Measurements from ENCODE around the gene IPO8.

The IPO8 gene

DNA sequence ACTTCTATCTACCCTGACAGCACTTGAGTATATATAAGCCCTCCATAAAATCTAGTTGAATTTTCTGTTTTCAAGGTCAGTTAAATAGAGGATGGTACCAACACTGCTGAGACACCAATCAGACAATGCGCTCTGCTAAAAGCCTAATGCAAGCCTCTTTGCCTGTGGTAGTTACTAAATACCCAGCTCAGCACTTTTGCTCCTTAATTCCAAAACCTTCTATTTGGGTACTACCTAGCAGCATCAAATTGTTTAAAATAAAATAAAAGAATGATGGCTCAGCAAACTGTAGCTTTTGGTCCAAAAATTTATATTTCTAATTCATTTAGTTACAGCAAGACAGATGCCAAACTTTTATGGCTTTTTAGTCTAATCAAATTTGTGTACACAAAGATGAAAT, 107.9 kb downstream of the IPO8 start:
- Histone ChIP-seq H3K27ac (no peak overlapping the region), H3K36me3 (ENCODE audit: insufficient read depth, low read length) (no peaks in the 10 kb centered on the region), H3K9ac (ENCODE audit: insufficient read length) (no peak overlapping the region), H3K4me3 (no peak overlapping the region), H3K9me3 (ENCODE audit: low read depth, low read length) (no peaks in the 10 kb centered on the region)
- DNase-seq (ENCODE audit: low read depth, low spot score): no peak
- no peak for TF ChIP-seq EZH2 (IDR thresholded peaks at IDR 0.05)
- TF ChIP-seq FOXP2 (optimal IDR thresholded peaks at IDR 0.05; ENCODE audit: control extremely low read depth, extremely low read length, insufficient read depth): no peak
- no peak for TF ChIP-seq POLR2AphosphoS5 (IDR thresholded peaks at IDR 0.05; ENCODE audit: borderline replicate concordance, low read depth, low read length)

DNA sequence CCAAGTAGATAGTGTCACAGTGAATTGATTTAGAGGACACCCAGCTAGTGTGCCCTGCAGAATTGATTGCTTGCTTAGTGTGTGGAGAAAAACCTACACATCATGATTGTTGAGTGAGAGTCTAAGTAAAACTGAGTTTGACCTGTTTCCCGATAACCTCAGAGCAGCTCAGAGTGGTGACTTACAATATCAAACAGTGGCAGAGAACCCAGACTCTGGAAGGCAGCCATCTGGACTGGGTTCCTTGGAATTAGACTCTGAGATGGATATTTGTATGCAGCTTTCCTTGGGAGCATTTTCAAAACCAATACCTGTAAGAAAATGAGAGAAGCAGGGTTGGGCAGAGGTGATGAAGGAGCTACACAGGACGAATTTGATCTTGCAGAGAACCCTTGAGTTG, 109.8 kb downstream of the IPO8 start:
- no peak overlapping the region for H3K27ac ChIP-seq
- no peaks in the 10 kb centered on the region for H3K36me3 ChIP-seq (ENCODE audit: insufficient read depth, low read length)
- no peak overlapping the region for H3K9ac ChIP-seq (ENCODE audit: insufficient read length)

DNA sequence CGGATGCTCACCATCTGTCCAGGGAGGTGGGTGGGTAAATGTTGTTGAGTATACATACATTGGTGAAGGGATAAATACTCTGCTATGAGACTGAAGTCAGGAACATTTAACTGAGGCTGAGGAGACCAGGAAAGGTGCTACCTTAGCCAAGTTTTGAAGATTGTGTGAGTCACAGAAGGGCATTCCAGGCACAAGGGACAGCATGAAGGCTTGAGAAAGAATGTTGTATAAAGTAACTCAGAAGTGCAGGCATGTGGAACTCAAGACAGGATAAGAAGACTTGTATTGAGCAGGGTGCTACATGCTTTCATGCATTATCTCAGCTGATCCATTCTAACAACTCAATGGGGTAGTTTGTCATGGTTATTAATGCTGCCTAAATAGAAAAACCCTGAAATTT, 112.7 kb downstream of the IPO8 start:
- H3K36me3 ChIP-seq (ENCODE audit: insufficient read depth, low read length): no peaks in the 10 kb centered on the region
- no peak overlapping the region for H3K9ac ChIP-seq (ENCODE audit: insufficient read length)
- no peaks in the 10 kb centered on the region for H3K9me3 ChIP-seq (ENCODE audit: low read depth, low read length)
- DNase-seq (ENCODE audit: low read depth, low spot score): no peak
- H3K27ac ChIP-seq: no peak overlapping the region
- TF ChIP-seq POLR2AphosphoS5 (IDR thresholded peaks at IDR 0.05; ENCODE audit: borderline replicate concordance, low read depth, low read length) (no peak), EZH2 (IDR thresholded peaks at IDR 0.05) (no peak)
- no peak overlapping the region for H3K4me3 ChIP-seq

More for the DNA sequence above, 109.8 kb downstream of the IPO8 start:
- DNase-seq (ENCODE audit: low read depth, low spot score): no peak
- H3K9me3 ChIP-seq (ENCODE audit: low read depth, low read length): no peaks in the 10 kb centered on the region
- no peak overlapping the region for H3K4me3 ChIP-seq
- TF ChIP-seq FOXP2 (optimal IDR thresholded peaks at IDR 0.05; ENCODE audit: control extremely low read depth, extremely low read length, insufficient read depth) (no peak), POLR2AphosphoS5 (IDR thresholded peaks at IDR 0.05; ENCODE audit: borderline replicate concordance, low read depth, low read length) (no peak), EZH2 (IDR thresholded peaks at IDR 0.05) (no peak)

DNA sequence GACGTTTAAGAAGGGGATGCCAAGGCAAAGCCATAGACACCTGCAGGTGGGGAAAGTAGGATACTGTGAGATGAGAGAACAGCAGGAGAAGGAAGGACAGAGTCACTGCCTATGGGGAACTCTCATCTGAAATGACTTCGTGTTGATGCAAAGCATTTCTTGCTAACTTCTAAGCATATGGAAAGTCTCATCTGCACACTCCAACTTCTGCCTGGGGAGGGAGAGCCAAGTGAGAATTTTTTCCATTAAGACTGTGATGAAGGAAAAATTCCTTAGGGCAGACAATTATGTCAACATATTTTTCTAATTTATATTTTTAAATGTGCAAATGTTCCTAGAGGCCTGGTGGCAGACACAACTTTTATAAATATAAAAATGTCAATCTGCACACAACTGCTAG, 115.3 kb downstream of the IPO8 start:
- no peak overlapping the region for H3K4me3 ChIP-seq

More for the DNA sequence above, 115.3 kb downstream of the IPO8 start:
- no peak for TF ChIP-seq FOXP2 (optimal IDR thresholded peaks at IDR 0.05; ENCODE audit: control extremely low read depth, extremely low read length, insufficient read depth)
- no peak for TF ChIP-seq EZH2 (IDR thresholded peaks at IDR 0.05)
- no peak for TF ChIP-seq POLR2AphosphoS5 (IDR thresholded peaks at IDR 0.05; ENCODE audit: borderline replicate concordance, low read depth, low read length)
- Histone ChIP-seq H3K36me3 (ENCODE audit: insufficient read depth, low read length) (no peaks in the 10 kb centered on the region), H3K9me3 (ENCODE audit: low read depth, low read length) (no peaks in the 10 kb centered on the region), H3K9ac (ENCODE audit: insufficient read length) (no peak overlapping the region), H3K27ac (no peak overlapping the region)
- no peak for DNase-seq (ENCODE audit: low read depth, low spot score)
